ENCODE measurements around the gene MAPKBP1. TPM values are rescaled to one million over a fixed set of nuclear protein-coding genes. Genes with fewer than 3 reads are reported as not detected.

The MAPKBP1 gene
- total and polyA plus RNA-seq, 9 of the 15 experiments (the other 6 are each of a cell fraction or from before 2014, with no cell fraction given): 0.15 to 9.5 (median 4.5) TPM

- H3K9me3 ChIP-seq (replicated peaks; ENCODE audit: control insufficient read depth, insufficient read depth, low read depth, low read length): no peaks in the 10 kb centered on the region
- 0 out of 2 replicates have a peak, but pooled peaks cover 4% of the 10 kb centered on the region for H4K20me1 ChIP-seq (replicated peaks; ENCODE audit: control insufficient read depth, insufficient read depth, low read length)
- ChIA-PET CTCF (ENCODE audit: low intra/inter-chr PET ratio) (interaction anchor here (0.7 to 3.9 kb wide), 8 partner anchors 9 to 346 kb away, joined by 3 to 98 read pairs (median 5); partner anchors contain the start of gene MAPKBP1), POLR2A (interaction anchor here (0.6 to 2.7 kb wide), 9 partner anchors 8 to 1036 kb away, joined by 3 to 15 read pairs (median 3); partner anchors contain the start of gene MAPKBP1)
- no peaks in the 10 kb centered on the region for H3K27me3 ChIP-seq (ENCODE audit: control insufficient read depth in 2 of 2, insufficient read depth in 2 of 2, low read length in 2 of 2)
- no peak overlapping the region for H3K27ac ChIP-seq (ENCODE audit: extremely low read depth, low read depth, low read length)
- DNase-seq (ENCODE audit: extremely low read depth in 1 of 4, low spot score in 3 of 4): peak; percentile 85
- H3K4me2 ChIP-seq (ENCODE audit: insufficient read depth, low read length): no peak overlapping the region
- no peaks in the 10 kb centered on the region for H3K79me2 ChIP-seq (ENCODE audit: control insufficient read depth, insufficient read depth, low read length)
- intact Hi-C loops (cut with micrococcal nuclease): loop anchor here (1.0 to 5.0 kb wide), 6 partner anchors 39 to 345 kb away; no protein-coding TSS in a partner anchor
- peaks cover 2% of the 10 kb centered on the region; the same call in 2 of the 3 replicates for H3K36me3 ChIP-seq (ENCODE audit: control insufficient read depth, insufficient read depth, low read length)
- no peak overlapping the region for H3K4me3 ChIP-seq
- BruUV-seq (replicated peaks): no TSS peak
- no peaks in the 10 kb centered on the region for H3K9me1 ChIP-seq (ENCODE audit: control insufficient read depth, insufficient read depth, low read length)
- H2AFZ ChIP-seq (ENCODE audit: low read depth, low read length): peak overlapping the region; percentile 52; the same call in 1 of the 2 replicates
- 30% methylated on average over 18 of the region's 18 CpGs for WGBS (ENCODE audit: insufficient coverage, low coverage, missing lambda C conversion rate)
- ATAC-seq: peak; percentile 98
- H3K9ac ChIP-seq (ENCODE audit: insufficient read depth in 1 of 2, low read depth in 2 of 2, low read length in 2 of 2): peak overlapping the region in 1 of 2 experiments; percentile 45; a peak in 2 of 4 replicates
- peaks cover 3 to 4% of the 10 kb centered on the region in 2 experiments; a peak in 3 of 5 replicates for H3K4me1 ChIP-seq (replicated peaks in 1 of 2; ENCODE audit: control insufficient read depth in 2 of 2, insufficient read depth in 2 of 2, low read length in 2 of 2)
- in situ Hi-C loops (cut with MboI): loop anchor here (5.0 to 25.0 kb wide), 3 partner anchors 39 to 349 kb away; partner anchors contain the start of gene MAPKBP1
- peak; percentile 98 for FAIRE-seq
- TF ChIP-seq SPI1 (IDR thresholded peaks at IDR 0.05; ENCODE audit: borderline replicate concordance, low read depth, low read length) (no peak), ATF1 (CRISPR knock-in tag; IDR thresholded peaks at IDR 0.05) (no peak), ATF1 (tag; IDR thresholded peaks at IDR 0.05) (no peak), ARID2 (IDR thresholded peaks at IDR 0.05) (peak; percentile 85), CTCF (IDR thresholded peaks at IDR 0.05 in 2 of 3, conservative IDR thresholded peaks at IDR 0.05 in 1 of 3; ENCODE audit: insufficient read depth in 2 of 3, low read depth in 1 of 3, low read length in 3 of 3) (peak; percentile 93 to 96 (median 96)), ZC3H4 (CRISPR knock-in tag; IDR thresholded peaks at IDR 0.05; ENCODE audit: borderline replicate concordance) (no peak), KAT2B (IDR thresholded peaks at IDR 0.05; ENCODE audit: low read depth, low read length) (no peak), ZNF384 (IDR thresholded peaks at IDR 0.05; ENCODE audit: low read depth, low read length) (peak; percentile 32; the same call in 1 of the 2 replicates), HLTF (IDR thresholded peaks at IDR 0.05) (no peak), SMC3 (conservative IDR thresholded peaks at IDR 0.05; ENCODE audit: insufficient read depth, low read depth, low read length) (peak; percentile 97), ZKSCAN1 (IDR thresholded peaks at IDR 0.05; ENCODE audit: low read depth, low read length) (no peak), MEF2A (IDR thresholded peaks at IDR 0.05; ENCODE audit: control insufficient read depth, low read depth, low read length) (no peak), CBX1 (IDR thresholded peaks at IDR 0.05; ENCODE audit: low read depth) (no peak), SMAD1 (IDR thresholded peaks at IDR 0.05; ENCODE audit: low read depth, low read length, partially characterized antibody) (no peak), MYNN (IDR thresholded peaks at IDR 0.05) (no peak), MYNN (CRISPR knock-in tag; IDR thresholded peaks at IDR 0.05) (no peak), THAP7 (CRISPR knock-in tag; IDR thresholded peaks at IDR 0.05) (no peak), FUS (optimal IDR thresholded peaks at IDR 0.05; ENCODE audit: low read depth, low read length) (no peak)
- TF ChIP-seq, protein P1, sequence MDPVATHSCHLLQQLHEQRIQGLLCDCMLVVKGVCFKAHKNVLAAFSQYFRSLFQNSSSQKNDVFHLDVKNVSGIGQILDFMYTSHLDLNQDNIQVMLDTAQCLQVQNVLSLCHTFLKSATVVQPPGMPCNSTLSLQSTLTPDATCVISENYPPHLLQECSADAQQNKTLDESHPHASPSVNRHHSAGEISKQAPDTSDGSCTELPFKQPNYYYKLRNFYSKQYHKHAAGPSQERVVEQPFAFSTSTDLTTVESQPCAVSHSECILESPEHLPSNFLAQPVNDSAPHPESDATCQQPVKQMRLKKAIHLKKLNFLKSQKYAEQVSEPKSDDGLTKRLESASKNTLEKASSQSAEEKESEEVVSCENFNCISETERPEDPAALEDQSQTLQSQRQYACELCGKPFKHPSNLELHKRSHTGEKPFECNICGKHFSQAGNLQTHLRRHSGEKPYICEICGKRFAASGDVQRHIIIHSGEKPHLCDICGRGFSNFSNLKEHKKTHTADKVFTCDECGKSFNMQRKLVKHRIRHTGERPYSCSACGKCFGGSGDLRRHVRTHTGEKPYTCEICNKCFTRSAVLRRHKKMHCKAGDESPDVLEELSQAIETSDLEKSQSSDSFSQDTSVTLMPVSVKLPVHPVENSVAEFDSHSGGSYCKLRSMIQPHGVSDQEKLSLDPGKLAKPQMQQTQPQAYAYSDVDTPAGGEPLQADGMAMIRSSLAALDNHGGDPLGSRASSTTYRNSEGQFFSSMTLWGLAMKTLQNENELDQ (CRISPR knock-in tag; IDR thresholded peaks at IDR 0.05; ENCODE audit: borderline replicate concordance): no peak
Observed at GRCh38 chr15:41811432-41812195, 37.3 kb downstream of the MAPKBP1 start.

Measured in K562 (cell line).